HEK293 (cell line): ENCODE data around the gene ICE1.

Experiments used
- CTCF ChIA-PET: fragments of 350-600 bp; formaldehyde crosslinking; extraction: SDS; loops from one replicate; lab custom pipeline; 2021; ENCODE audit warnings: antibody characterized with exemption; lab: Yijun Ruan, JAX
- POLR2A ChIA-PET: fragments of 300-600 bp; formaldehyde crosslinking; extraction: SDS; loops from one replicate; lab custom pipeline; 2020; ENCODE audit warnings: antibody characterized with exemption, inconsistent platforms; lab: Yijun Ruan, JAX
- H3K27ac ChIP-seq: fragments of 200-500 bp; sonication (Bioruptor generic); 2 replicates; pipeline ENCODE4 v1.5.1; 2014; ENCODE audit warnings: low read depth, low read length, control low read depth, inconsistent platforms; ENCODE audit errors: extremely low read depth
- H3K36me3 ChIP-seq, 2 experiments: fragments of 200-500 bp in 1 of 2; sonication (Bioruptor generic) in 1 of 2; 1 replicate in 1 of 2; 2 replicates in 1 of 2; pipeline ENCODE4 v1.5.1; 2014 to 2017; ENCODE audit warnings: inconsistent platforms in 2 of 2, low read length in 2 of 2; ENCODE audit not compliant: control insufficient read depth in 2 of 2, insufficient read depth in 1 of 2
- H3K4me1 ChIP-seq: fragments of 200-500 bp; sonication (Bioruptor generic); 2 replicates; pipeline ENCODE4 v1.5.1; 2014; ENCODE audit warnings: mild to moderate bottlenecking, low read length, inconsistent platforms; ENCODE audit not compliant: control insufficient read depth, insufficient read depth
- H3K4me3 ChIP-seq: 2 replicates; pipeline ENCODE4 v1.5.1; 2011; ENCODE audit warnings: low read depth, mild to moderate bottlenecking, control low read depth, low read length, moderate library complexity
- H3K9me3 ChIP-seq: fragments of 200-500 bp; sonication (Bioruptor generic); 2 replicates; pipeline ENCODE4 v1.5.1; 2014; ENCODE audit warnings: low read depth, low read length, inconsistent platforms; ENCODE audit not compliant: control insufficient read depth, insufficient read depth
- FEZF1 ChIP-seq: fragments of 450-650 bp; formaldehyde crosslinking; IDR thresholded peaks from 2 replicates; pipeline ENCODE4 v1.5.1; 2016; ENCODE audit warnings: missing biosample characterization, missing genetic modification characterization
- GLI2 ChIP-seq: fragments of 450-650 bp; formaldehyde crosslinking; IDR thresholded peaks from 2 replicates; pipeline ENCODE4; 2017; ENCODE audit warnings: missing biosample characterization, missing genetic modification characterization, low read depth, borderline replicate concordance
- MEIS1 ChIP-seq: sonication (generic); formaldehyde crosslinking; IDR thresholded peaks from 2 replicates; pipeline ENCODE4 v1.8.1; 2022; ENCODE audit warnings: missing genetic modification reagents, mild to moderate bottlenecking, borderline replicate concordance
- OSR2 ChIP-seq: fragments of 450-650 bp; formaldehyde crosslinking; IDR thresholded peaks from 2 replicates; pipeline ENCODE4 v1.5.1; 2016; ENCODE audit warnings: missing biosample characterization, missing genetic modification characterization
- SP2 ChIP-seq: fragments of 450-650 bp; formaldehyde crosslinking; IDR thresholded peaks from 2 replicates; pipeline ENCODE4 v1.5.1; 2016; ENCODE audit warnings: missing biosample characterization, missing genetic modification characterization
- SP7 ChIP-seq: fragments of 450-650 bp; formaldehyde crosslinking; IDR thresholded peaks from 2 replicates; pipeline ENCODE4 v1.5.1; 2016; ENCODE audit warnings: missing biosample characterization, missing genetic modification characterization
- TSHZ1 ChIP-seq: fragments of 450-650 bp; formaldehyde crosslinking; IDR thresholded peaks from 2 replicates; pipeline ENCODE4 v1.5.1; 2016; ENCODE audit warnings: missing biosample characterization, missing genetic modification characterization, borderline replicate concordance
- ZNF112 ChIP-seq: fragments of 450-650 bp; formaldehyde crosslinking; IDR thresholded peaks from 2 replicates; pipeline ENCODE4 v1.5.0; 2017; ENCODE audit warnings: missing biosample characterization, missing genetic modification characterization
- ZNF248 ChIP-seq: fragments of 450-650 bp; formaldehyde crosslinking; IDR thresholded peaks from 2 replicates; pipeline ENCODE4 v1.5.1; 2017; ENCODE audit warnings: missing biosample characterization, missing genetic modification characterization
- ZNF645 ChIP-seq: fragments of 450-650 bp; formaldehyde crosslinking; IDR thresholded peaks from 2 replicates; pipeline ENCODE4; 2016; ENCODE audit warnings: missing biosample characterization, missing genetic modification characterization
- ZNF654 ChIP-seq: fragments of 450-650 bp; formaldehyde crosslinking; IDR thresholded peaks from 2 replicates; pipeline ENCODE4 v1.5.1; 2016; ENCODE audit warnings: low read depth, missing biosample characterization, missing genetic modification characterization
- ZNF830 ChIP-seq: fragments of 450-650 bp; IDR thresholded peaks from 2 replicates; pipeline ENCODE4 v1.5.0; 2018; ENCODE audit warnings: missing biosample characterization, missing genetic modification characterization, low read depth, mild to moderate bottlenecking, moderate library complexity
- ZNF843 ChIP-seq: fragments of 450-650 bp; formaldehyde crosslinking; IDR thresholded peaks from 2 replicates; pipeline ENCODE4 v1.5.1; 2016; ENCODE audit warnings: missing biosample characterization, missing genetic modification characterization
- ZSCAN4 ChIP-seq: fragments of 450-650 bp; formaldehyde crosslinking; IDR thresholded peaks from 2 replicates; pipeline ENCODE4 v1.5.1; 2017; ENCODE audit warnings: missing biosample characterization, missing genetic modification characterization
- TF ChIP-seq, protein P1 (sequence below): fragments of 450-650 bp; formaldehyde crosslinking; IDR thresholded peaks from 2 replicates; pipeline ENCODE4 v1.5.1; 2017; ENCODE audit warnings: missing biosample characterization, missing genetic modification characterization
- TF ChIP-seq, protein P2 (sequence below): fragments of 450-650 bp; formaldehyde crosslinking; IDR thresholded peaks from 2 replicates; pipeline ENCODE4 v1.5.1; 2016; ENCODE audit warnings: missing biosample characterization, missing genetic modification characterization
- TF ChIP-seq, protein P3 (sequence below): sonication (generic); formaldehyde crosslinking; IDR thresholded peaks from 2 replicates; pipeline ENCODE4 v1.8.1; 2022; ENCODE audit warnings: mild to moderate bottlenecking, moderate library complexity, missing genetic modification reagents

Gene ICE1

DNA sequence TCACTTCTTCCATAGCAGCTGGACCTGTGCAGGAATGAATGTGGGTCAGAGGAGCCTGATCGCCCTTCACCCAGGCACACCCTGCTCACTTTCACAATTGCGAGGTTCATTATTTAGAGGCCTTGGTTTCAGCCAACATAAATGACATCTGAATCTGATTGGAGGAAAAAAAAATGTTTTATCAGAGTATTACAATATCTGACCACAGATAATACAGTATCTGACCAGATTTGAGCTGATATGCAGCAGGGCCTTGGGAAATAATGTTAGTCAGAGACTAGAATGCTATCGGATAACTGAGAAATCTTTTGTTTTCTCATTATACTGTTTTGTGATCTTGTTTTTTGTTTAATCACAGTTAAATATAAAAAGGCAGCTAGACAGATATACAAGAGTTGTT lies 7.7 kb downstream of the ICE1 start (continued):
- TF ChIP-seq ZNF830 (tag by site-specific recombination) (no peak), ZNF843 (tag by site-specific recombination) (no peak), MEIS1 (CRISPR knock-in tag) (no peak), ZNF645 (tag by site-specific recombination) (no peak), ZSCAN4 (tag by site-specific recombination) (no peak), ZNF654 (tag by site-specific recombination) (no peak), SP2 (no peak), SP7 (tag by site-specific recombination) (no peak), OSR2 (tag by site-specific recombination) (no peak)
- TF ChIP-seq, protein P1, sequence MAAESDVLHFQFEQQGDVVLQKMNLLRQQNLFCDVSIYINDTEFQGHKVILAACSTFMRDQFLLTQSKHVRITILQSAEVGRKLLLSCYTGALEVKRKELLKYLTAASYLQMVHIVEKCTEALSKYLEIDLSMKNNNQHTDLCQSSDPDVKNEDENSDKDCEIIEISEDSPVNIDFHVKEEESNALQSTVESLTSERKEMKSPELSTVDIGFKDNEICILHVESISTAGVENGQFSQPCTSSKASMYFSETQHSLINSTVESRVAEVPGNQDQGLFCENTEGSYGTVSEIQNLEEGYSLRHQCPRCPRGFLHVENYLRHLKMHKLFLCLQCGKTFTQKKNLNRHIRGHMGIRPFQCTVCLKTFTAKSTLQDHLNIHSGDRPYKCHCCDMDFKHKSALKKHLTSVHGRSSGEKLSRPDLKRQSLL (tag by site-specific recombination), result no peak
- TF ChIP-seq, protein P2, sequence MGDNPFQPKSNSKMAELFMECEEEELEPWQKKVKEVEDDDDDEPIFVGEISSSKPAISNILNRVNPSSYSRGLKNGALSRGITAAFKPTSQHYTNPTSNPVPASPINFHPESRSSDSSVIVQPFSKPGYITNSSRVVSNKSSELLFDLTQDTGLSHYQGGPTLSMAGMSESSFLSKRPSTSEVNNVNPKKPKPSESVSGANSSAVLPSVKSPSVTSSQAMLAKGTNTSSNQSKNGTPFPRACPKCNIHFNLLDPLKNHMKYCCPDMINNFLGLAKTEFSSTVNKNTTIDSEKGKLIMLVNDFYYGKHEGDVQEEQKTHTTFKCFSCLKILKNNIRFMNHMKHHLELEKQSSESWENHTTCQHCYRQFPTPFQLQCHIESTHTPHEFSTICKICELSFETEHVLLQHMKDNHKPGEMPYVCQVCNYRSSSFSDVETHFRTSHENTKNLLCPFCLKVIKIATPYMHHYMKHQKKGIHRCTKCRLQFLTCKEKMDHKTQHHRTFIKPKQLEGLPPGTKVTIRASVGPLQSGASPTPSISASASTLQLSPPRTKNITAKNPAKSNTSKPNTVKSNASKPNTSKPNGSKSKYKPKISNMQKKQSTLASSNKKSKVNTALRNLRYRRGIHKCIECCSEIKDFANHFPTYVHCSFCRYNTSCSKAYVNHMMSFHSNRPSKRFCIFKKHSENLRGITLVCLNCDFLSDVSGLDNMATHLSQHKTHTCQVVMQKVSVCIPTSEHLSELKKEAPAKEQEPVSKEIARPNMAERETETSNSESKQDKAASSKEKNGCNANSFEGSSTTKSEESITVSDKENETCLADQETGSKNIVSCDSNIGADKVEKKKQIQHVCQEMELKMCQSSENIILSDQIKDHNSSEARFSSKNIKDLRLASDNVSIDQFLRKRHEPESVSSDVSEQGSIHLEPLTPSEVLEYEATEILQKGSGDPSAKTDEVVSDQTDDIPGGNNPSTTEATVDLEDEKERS, result no peak

DNA sequence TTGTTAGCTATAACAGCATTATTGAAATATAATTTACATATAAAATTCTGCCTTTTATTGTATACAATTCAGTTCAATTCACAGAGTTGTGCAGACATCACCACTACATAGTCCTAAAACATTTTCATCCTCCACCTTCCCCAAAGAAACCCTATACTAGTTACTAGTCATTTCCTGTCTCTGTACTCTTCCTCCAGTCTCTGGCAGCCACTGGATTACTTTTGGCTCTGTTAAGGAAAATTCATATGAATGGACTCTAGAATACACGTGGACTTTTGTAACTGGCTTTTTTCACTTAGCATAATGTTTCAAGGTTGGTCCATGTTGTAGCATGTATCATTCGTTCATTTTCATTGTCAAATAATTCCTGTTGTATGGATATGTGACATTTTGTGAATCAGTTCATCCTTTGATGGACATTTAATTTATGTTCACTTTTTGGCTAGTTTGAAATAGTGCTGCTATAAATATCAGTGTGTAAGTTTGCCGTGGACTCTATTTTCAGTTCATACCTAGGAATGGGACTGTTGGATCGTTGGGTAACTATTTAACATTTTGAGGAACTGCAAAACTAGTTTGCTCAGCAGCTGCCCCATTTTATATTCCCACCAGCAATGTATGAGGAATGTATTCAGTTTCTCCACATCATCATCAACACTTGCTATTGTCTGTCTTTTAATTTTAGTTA lies 9.7 kb downstream of the ICE1 start:
- H3K4me3 ChIP-seq, result no peak overlapping the region
- TF ChIP-seq, protein P3, sequence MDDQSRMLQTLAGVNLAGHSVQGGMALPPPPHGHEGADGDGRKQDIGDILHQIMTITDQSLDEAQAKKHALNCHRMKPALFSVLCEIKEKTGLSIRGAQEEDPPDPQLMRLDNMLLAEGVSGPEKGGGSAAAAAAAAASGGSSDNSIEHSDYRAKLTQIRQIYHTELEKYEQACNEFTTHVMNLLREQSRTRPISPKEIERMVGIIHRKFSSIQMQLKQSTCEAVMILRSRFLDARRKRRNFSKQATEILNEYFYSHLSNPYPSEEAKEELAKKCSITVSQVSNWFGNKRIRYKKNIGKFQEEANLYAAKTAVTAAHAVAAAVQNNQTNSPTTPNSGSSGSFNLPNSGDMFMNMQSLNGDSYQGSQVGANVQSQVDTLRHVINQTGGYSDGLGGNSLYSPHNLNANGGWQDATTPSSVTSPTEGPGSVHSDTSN, result no peak
- TF ChIP-seq GLI2 (tag by site-specific recombination) (no peak), FEZF1 (tag by site-specific recombination) (no peak), TSHZ1 (tag by site-specific recombination) (no peak), ZNF112 (tag by site-specific recombination) (no peak), ZNF248 (no peak)
- ChIA-PET POLR2A (interaction anchor here (1.2 kb wide), 1 partner anchor 10 kb away, joined by 4 read pairs; the partner anchor contains the start of gene ICE1), CTCF (interaction anchor here (0.6 to 0.7 kb wide), 2 partner anchors 283 to 1414 kb away, joined by 3 read pairs; no protein-coding TSS in a partner anchor)
- no peaks in the 10 kb centered on the region for H3K9me3 ChIP-seq
- no peak overlapping the region for H3K27ac ChIP-seq
- H3K36me3 ChIP-seq, result peaks cover 3 to 5% of the 10 kb centered on the region in 2 experiments; a peak in 2 of 3 replicates
- peaks cover 16% of the 10 kb centered on the region for H3K4me1 ChIP-seq
